ENCODE data around the gene CDV3. TPM values are rescaled to one million over a fixed set of nuclear protein-coding genes. Genes with fewer than 3 reads are reported as not detected.

CDV3 gene
- total and polyA plus RNA-seq, 9 of the 15 experiments (the other 6 are each of a cell fraction or from before 2014, with no cell fraction given) = 72.3 to 273 (median 116) TPM

GRCh38 chr3:133572158-133573053 lies 1.1 kb upstream of the CDV3 start (continued):
- TF ChIP-seq, protein P1, sequence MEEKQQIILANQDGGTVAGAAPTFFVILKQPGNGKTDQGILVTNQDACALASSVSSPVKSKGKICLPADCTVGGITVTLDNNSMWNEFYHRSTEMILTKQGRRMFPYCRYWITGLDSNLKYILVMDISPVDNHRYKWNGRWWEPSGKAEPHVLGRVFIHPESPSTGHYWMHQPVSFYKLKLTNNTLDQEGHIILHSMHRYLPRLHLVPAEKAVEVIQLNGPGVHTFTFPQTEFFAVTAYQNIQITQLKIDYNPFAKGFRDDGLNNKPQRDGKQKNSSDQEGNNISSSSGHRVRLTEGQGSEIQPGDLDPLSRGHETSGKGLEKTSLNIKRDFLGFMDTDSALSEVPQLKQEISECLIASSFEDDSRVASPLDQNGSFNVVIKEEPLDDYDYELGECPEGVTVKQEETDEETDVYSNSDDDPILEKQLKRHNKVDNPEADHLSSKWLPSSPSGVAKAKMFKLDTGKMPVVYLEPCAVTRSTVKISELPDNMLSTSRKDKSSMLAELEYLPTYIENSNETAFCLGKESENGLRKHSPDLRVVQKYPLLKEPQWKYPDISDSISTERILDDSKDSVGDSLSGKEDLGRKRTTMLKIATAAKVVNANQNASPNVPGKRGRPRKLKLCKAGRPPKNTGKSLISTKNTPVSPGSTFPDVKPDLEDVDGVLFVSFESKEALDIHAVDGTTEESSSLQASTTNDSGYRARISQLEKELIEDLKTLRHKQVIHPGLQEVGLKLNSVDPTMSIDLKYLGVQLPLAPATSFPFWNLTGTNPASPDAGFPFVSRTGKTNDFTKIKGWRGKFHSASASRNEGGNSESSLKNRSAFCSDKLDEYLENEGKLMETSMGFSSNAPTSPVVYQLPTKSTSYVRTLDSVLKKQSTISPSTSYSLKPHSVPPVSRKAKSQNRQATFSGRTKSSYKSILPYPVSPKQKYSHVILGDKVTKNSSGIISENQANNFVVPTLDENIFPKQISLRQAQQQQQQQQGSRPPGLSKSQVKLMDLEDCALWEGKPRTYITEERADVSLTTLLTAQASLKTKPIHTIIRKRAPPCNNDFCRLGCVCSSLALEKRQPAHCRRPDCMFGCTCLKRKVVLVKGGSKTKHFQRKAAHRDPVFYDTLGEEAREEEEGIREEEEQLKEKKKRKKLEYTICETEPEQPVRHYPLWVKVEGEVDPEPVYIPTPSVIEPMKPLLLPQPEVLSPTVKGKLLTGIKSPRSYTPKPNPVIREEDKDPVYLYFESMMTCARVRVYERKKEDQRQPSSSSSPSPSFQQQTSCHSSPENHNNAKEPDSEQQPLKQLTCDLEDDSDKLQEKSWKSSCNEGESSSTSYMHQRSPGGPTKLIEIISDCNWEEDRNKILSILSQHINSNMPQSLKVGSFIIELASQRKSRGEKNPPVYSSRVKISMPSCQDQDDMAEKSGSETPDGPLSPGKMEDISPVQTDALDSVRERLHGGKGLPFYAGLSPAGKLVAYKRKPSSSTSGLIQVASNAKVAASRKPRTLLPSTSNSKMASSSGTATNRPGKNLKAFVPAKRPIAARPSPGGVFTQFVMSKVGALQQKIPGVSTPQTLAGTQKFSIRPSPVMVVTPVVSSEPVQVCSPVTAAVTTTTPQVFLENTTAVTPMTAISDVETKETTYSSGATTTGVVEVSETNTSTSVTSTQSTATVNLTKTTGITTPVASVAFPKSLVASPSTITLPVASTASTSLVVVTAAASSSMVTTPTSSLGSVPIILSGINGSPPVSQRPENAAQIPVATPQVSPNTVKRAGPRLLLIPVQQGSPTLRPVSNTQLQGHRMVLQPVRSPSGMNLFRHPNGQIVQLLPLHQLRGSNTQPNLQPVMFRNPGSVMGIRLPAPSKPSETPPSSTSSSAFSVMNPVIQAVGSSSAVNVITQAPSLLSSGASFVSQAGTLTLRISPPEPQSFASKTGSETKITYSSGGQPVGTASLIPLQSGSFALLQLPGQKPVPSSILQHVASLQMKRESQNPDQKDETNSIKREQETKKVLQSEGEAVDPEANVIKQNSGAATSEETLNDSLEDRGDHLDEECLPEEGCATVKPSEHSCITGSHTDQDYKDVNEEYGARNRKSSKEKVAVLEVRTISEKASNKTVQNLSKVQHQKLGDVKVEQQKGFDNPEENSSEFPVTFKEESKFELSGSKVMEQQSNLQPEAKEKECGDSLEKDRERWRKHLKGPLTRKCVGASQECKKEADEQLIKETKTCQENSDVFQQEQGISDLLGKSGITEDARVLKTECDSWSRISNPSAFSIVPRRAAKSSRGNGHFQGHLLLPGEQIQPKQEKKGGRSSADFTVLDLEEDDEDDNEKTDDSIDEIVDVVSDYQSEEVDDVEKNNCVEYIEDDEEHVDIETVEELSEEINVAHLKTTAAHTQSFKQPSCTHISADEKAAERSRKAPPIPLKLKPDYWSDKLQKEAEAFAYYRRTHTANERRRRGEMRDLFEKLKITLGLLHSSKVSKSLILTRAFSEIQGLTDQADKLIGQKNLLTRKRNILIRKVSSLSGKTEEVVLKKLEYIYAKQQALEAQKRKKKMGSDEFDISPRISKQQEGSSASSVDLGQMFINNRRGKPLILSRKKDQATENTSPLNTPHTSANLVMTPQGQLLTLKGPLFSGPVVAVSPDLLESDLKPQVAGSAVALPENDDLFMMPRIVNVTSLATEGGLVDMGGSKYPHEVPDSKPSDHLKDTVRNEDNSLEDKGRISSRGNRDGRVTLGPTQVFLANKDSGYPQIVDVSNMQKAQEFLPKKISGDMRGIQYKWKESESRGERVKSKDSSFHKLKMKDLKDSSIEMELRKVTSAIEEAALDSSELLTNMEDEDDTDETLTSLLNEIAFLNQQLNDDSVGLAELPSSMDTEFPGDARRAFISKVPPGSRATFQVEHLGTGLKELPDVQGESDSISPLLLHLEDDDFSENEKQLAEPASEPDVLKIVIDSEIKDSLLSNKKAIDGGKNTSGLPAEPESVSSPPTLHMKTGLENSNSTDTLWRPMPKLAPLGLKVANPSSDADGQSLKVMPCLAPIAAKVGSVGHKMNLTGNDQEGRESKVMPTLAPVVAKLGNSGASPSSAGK (IDR thresholded peaks at IDR 0.05) = peak; percentile 46; the same call in 1 of the 2 replicates
- TF ChIP-seq FOXA1 (IDR thresholded peaks at IDR 0.05; ENCODE audit: borderline replicate concordance) (no peak), KAT8 (IDR thresholded peaks at IDR 0.05; ENCODE audit: low read depth) (no peak), ZNF175 (CRISPR knock-in tag; IDR thresholded peaks at IDR 0.05; ENCODE audit: low read depth) (0 out of 2 replicates have a peak, but pooled peaks have one; percentile 11), HCFC1 (IDR thresholded peaks at IDR 0.05; ENCODE audit: low read depth, low read length) (no peak), ZNF507 (tag; conservative IDR thresholded peaks at IDR 0.05) (no peak), HNRNPL (IDR thresholded peaks at IDR 0.05; ENCODE audit: low read depth, low read length) (no peak), SMARCA5 (IDR thresholded peaks at IDR 0.05) (peak; percentile 48; the same call in 1 of the 2 replicates), U2AF2 (optimal IDR thresholded peaks at IDR 0.05; ENCODE audit: low read depth, low read length) (no peak), NFRKB (IDR thresholded peaks at IDR 0.05; ENCODE audit: low read depth) (0 out of 2 replicates have a peak, but pooled peaks have one; percentile 70), COPS2 (conservative IDR thresholded peaks at IDR 0.05) (no peak), MCM7 (IDR thresholded peaks at IDR 0.05) (no peak)
- TF ChIP-seq, protein P2, sequence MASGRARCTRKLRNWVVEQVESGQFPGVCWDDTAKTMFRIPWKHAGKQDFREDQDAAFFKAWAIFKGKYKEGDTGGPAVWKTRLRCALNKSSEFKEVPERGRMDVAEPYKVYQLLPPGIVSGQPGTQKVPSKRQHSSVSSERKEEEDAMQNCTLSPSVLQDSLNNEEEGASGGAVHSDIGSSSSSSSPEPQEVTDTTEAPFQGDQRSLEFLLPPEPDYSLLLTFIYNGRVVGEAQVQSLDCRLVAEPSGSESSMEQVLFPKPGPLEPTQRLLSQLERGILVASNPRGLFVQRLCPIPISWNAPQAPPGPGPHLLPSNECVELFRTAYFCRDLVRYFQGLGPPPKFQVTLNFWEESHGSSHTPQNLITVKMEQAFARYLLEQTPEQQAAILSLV (tag; IDR thresholded peaks at IDR 0.05) = no peak
